Measurements from ENCODE around the gene GPC5.
"Not testable (repeated sequence)": the region's sequence is repeated elsewhere in the genome, so short reads cannot be mapped to it uniquely, and the experiment has no call there.

GPC5 gene

DNA sequence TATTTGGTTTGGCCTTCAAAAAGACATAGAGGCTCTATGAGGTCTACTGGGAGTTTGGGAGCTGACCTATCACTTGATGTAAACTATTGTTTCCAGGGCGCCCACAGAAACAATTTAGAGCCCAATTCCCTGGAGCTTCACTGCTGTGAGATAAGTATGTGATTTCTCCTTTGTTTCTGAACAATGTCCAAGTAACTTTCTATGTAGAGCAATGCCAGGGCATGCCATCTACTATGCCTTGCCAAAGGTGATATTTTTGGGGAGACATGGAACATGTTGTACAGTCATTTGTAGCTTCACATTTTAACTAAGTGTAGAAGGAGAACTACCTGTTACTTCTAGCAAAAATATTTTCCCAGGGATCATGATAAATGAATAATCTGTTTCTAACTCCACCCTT lies 872.6 kb downstream of the GPC5 start:
- H3K56ac ChIP-seq (ENCODE audit: low read length), result no peak overlapping the region
- no peaks in the 10 kb centered on the region for H3K36me3 ChIP-seq (ENCODE audit: control insufficient read depth, insufficient read depth, low read length)
- H2AK5ac ChIP-seq (ENCODE audit: low read length), result no peak overlapping the region
- no peaks in the 10 kb centered on the region for H3K79me2 ChIP-seq (ENCODE audit: control insufficient read depth, insufficient read depth, low read length)
- WGBS (ENCODE audit: extremely low coverage, insufficient coverage, low lambda C conversion rate), result no CpG with 5 or more reads among the region's 1 CpG
- no peak for DNase-seq
- no peak overlapping the region for H3K4me3 ChIP-seq (ENCODE audit: low read length)
- no peaks in the 10 kb centered on the region for H3K4me1 ChIP-seq (ENCODE audit: control insufficient read depth, low read depth, low read length)
- no peak overlapping the region for H3K18ac ChIP-seq (ENCODE audit: low read length)
- no peak overlapping the region for H2BK5ac ChIP-seq (ENCODE audit: low read length)
- H3K27ac ChIP-seq (ENCODE audit: low read depth, low read length), result no peak overlapping the region
- H3K4me2 ChIP-seq (ENCODE audit: low read length), result no peak overlapping the region
- no peak overlapping the region for H4K8ac ChIP-seq (ENCODE audit: low read depth, low read length)
- no peak overlapping the region for H3K23ac ChIP-seq (ENCODE audit: low read length)
- H3K27me3 ChIP-seq (ENCODE audit: insufficient read depth, low read length, poor library complexity), result no peaks in the 10 kb centered on the region
- H2BK15ac ChIP-seq (replicated peaks; ENCODE audit: low read depth), result no peak overlapping the region
- no peak overlapping the region for H3K4ac ChIP-seq (ENCODE audit: low read depth, low read length)
- no peak overlapping the region for H2BK120ac ChIP-seq (ENCODE audit: low read depth, low read length)
- no peaks in the 10 kb centered on the region for H3K79me1 ChIP-seq (ENCODE audit: low read length)
- no peak overlapping the region for H3K9ac ChIP-seq (ENCODE audit: low read length)
- no peak overlapping the region for H4K5ac ChIP-seq (ENCODE audit: low read length)

DNA sequence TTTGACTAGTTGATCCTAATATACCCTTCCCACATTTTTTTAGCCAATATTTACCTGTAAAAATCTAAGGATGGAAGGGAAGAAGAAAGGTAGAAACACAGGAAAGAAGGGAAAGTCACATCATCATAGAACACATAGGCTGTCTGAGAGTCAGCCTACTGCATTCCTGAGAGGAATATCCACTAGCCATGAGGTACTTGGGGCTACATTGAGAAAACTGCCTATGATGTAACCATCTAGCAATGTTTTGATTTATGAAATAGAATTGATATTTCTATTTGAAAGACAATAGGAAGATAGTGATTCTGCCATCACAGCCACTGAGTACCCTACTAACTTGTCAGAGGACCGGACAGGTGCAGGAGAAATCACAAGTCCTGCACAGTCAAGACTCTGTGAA lies 873.8 kb downstream of the GPC5 start:
- Histone ChIP-seq H2AK5ac (ENCODE audit: low read length) (no peak overlapping the region), H4K5ac (ENCODE audit: low read length) (no peak overlapping the region), H3K36me3 (ENCODE audit: control insufficient read depth, insufficient read depth, low read length) (no peaks in the 10 kb centered on the region), H3K4me2 (ENCODE audit: low read length) (no peak overlapping the region), H3K27me3 (ENCODE audit: insufficient read depth, low read length, poor library complexity) (no peaks in the 10 kb centered on the region), H3K56ac (ENCODE audit: low read length) (no peak overlapping the region), H2BK120ac (ENCODE audit: low read depth, low read length) (no peak overlapping the region), H3K4ac (ENCODE audit: low read depth, low read length) (no peak overlapping the region), H2BK5ac (ENCODE audit: low read length) (no peak overlapping the region), H3K27ac (ENCODE audit: low read depth, low read length) (no peak overlapping the region), H3K79me1 (ENCODE audit: low read length) (no peaks in the 10 kb centered on the region), H3K4me1 (ENCODE audit: control insufficient read depth, low read depth, low read length) (no peaks in the 10 kb centered on the region), H3K4me3 (ENCODE audit: low read length) (no peak overlapping the region), H3K79me2 (ENCODE audit: control insufficient read depth, insufficient read depth, low read length) (no peaks in the 10 kb centered on the region), H3K9ac (ENCODE audit: low read length) (no peak overlapping the region), H3K23ac (ENCODE audit: low read length) (no peak overlapping the region), H3K18ac (ENCODE audit: low read length) (no peak overlapping the region), H4K8ac (ENCODE audit: low read depth, low read length) (no peak overlapping the region), H2BK15ac (replicated peaks; ENCODE audit: low read depth) (no peak overlapping the region)
- DNase-seq, result no peak
- no CpG with 5 or more reads among the region's 1 CpG for WGBS (ENCODE audit: extremely low coverage, insufficient coverage, low lambda C conversion rate)

DNA sequence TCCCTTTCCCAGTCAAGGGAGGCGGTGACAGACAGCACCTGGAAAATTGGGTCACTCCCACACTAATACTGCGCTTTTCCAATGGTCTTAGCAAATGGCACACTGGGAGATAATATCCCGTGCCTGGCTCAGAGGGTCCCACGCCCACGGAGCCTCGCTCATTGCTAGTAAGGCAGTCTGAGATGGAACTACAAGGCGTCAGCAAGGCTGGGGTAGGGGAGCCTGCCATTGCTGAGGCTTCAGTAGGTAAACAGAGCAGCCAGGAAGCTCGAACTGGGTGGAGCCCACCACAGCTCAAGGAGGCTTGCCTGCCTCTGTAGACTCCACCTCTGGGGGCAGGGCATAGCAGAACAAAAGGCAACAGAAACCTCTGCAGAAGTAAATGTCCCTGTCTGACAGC lies 882.6 kb downstream of the GPC5 start:
- H4K8ac ChIP-seq (ENCODE audit: low read depth, low read length); H3K4me2 ChIP-seq (ENCODE audit: low read length); H3K23ac ChIP-seq (ENCODE audit: low read length); H3K27me3 ChIP-seq (ENCODE audit: insufficient read depth, low read length, poor library complexity); H3K27ac ChIP-seq (ENCODE audit: low read depth, low read length); H2AK5ac ChIP-seq (ENCODE audit: low read length); DNase-seq; H4K5ac ChIP-seq (ENCODE audit: low read length); H2BK5ac ChIP-seq (ENCODE audit: low read length); H3K9ac ChIP-seq (ENCODE audit: low read length); H2BK120ac ChIP-seq (ENCODE audit: low read depth, low read length); H3K79me1 ChIP-seq (ENCODE audit: low read length); H3K4ac ChIP-seq (ENCODE audit: low read depth, low read length); H3K56ac ChIP-seq (ENCODE audit: low read length); H2BK15ac ChIP-seq (replicated peaks; ENCODE audit: low read depth); H3K79me2 ChIP-seq (ENCODE audit: control insufficient read depth, insufficient read depth, low read length); H3K18ac ChIP-seq (ENCODE audit: low read length); H3K4me1 ChIP-seq (ENCODE audit: control insufficient read depth, low read depth, low read length); H3K36me3 ChIP-seq (ENCODE audit: control insufficient read depth, insufficient read depth, low read length); H3K4me3 ChIP-seq (ENCODE audit: low read length): not testable (repeated sequence)
- no CpG with 5 or more reads among the region's 8 CpGs for whole genome bisulfite sequencing (ENCODE audit: extremely low coverage, insufficient coverage, low lambda C conversion rate)

DNA sequence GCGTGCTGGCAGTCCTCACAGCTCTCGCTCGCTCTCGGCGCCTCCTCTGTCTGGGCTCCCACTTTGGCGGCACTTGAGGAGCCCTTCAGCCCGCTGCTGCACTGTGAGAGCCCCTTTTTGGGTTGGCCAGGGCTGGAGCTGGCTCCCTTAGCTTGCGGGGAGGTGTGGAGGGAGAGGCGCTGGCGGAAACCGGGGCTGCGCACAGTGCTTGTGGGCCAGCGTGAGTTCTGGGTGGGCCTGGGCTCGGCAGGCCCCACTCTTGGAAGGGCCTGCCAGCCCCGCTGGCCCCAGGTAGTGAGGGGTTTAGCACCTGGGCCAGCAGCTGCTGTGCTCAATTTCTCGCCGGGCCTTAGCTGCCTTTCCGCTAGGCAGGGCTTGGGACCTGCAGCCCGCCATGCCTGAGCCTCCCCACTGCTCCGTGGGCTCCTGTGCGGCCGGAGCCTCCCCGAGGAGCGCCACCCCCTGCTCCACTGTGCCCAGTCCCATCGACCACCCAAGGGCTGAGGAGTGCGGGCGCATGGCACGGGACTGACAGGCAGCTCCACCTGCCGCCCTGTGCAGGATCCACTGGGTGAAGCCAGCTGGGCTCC lies 892.4 kb downstream of the GPC5 start:
- not testable (repeated sequence) for DNase-seq; H3K4ac ChIP-seq (ENCODE audit: low read depth, low read length); H4K8ac ChIP-seq (ENCODE audit: low read depth, low read length); H3K56ac ChIP-seq (ENCODE audit: low read length); H3K36me3 ChIP-seq (ENCODE audit: control insufficient read depth, insufficient read depth, low read length); H3K27me3 ChIP-seq (ENCODE audit: insufficient read depth, low read length, poor library complexity); H3K4me3 ChIP-seq (ENCODE audit: low read length); H3K79me2 ChIP-seq (ENCODE audit: control insufficient read depth, insufficient read depth, low read length); H3K9ac ChIP-seq (ENCODE audit: low read length); H3K4me1 ChIP-seq (ENCODE audit: control insufficient read depth, low read depth, low read length); H3K18ac ChIP-seq (ENCODE audit: low read length); H3K4me2 ChIP-seq (ENCODE audit: low read length); H2AK5ac ChIP-seq (ENCODE audit: low read length); H2BK5ac ChIP-seq (ENCODE audit: low read length); H3K79me1 ChIP-seq (ENCODE audit: low read length); H3K23ac ChIP-seq (ENCODE audit: low read length); H2BK15ac ChIP-seq (replicated peaks; ENCODE audit: low read depth); H4K5ac ChIP-seq (ENCODE audit: low read length); H2BK120ac ChIP-seq (ENCODE audit: low read depth, low read length); H3K27ac ChIP-seq (ENCODE audit: low read depth, low read length)
- no CpG with 5 or more reads among the region's 29 CpGs for WGBS (ENCODE audit: extremely low coverage, insufficient coverage, low lambda C conversion rate)

DNA sequence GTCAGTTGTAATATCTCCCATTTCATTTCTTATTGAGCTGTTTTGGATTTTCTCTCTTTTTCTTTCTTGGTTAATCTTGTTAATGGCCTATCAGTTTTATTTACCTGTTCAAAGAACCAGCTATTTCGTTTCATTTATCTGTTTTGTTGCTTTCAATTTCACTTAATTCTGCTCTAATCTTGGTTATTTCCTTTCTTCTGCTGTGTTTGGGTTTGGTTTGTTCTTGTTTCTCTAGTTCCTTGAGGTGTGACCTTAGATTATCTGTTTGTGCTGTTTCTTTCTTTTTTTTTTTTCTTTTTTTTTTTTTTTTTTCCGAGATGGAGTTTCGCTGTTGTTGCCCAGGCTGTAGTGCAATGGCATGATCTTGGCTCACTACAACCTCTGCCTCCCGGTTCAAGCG lies 896.1 kb downstream of the GPC5 start:
- no CpG with 5 or more reads among the region's 5 CpGs for WGBS (ENCODE audit: extremely low coverage, insufficient coverage, low lambda C conversion rate)
- not testable (repeated sequence) for H3K4ac ChIP-seq (ENCODE audit: low read depth, low read length); H2BK5ac ChIP-seq (ENCODE audit: low read length); H3K36me3 ChIP-seq (ENCODE audit: control insufficient read depth, insufficient read depth, low read length); DNase-seq; H2BK120ac ChIP-seq (ENCODE audit: low read depth, low read length); H3K18ac ChIP-seq (ENCODE audit: low read length); H2AK5ac ChIP-seq (ENCODE audit: low read length); H3K4me3 ChIP-seq (ENCODE audit: low read length); H3K4me2 ChIP-seq (ENCODE audit: low read length); H3K9ac ChIP-seq (ENCODE audit: low read length); H3K79me1 ChIP-seq (ENCODE audit: low read length); H2BK15ac ChIP-seq (replicated peaks; ENCODE audit: low read depth); H3K4me1 ChIP-seq (ENCODE audit: control insufficient read depth, low read depth, low read length); H4K5ac ChIP-seq (ENCODE audit: low read length); H3K56ac ChIP-seq (ENCODE audit: low read length); H3K27me3 ChIP-seq (ENCODE audit: insufficient read depth, low read length, poor library complexity); H3K79me2 ChIP-seq (ENCODE audit: control insufficient read depth, insufficient read depth, low read length); H4K8ac ChIP-seq (ENCODE audit: low read depth, low read length); H3K23ac ChIP-seq (ENCODE audit: low read length); H3K27ac ChIP-seq (ENCODE audit: low read depth, low read length)

DNA sequence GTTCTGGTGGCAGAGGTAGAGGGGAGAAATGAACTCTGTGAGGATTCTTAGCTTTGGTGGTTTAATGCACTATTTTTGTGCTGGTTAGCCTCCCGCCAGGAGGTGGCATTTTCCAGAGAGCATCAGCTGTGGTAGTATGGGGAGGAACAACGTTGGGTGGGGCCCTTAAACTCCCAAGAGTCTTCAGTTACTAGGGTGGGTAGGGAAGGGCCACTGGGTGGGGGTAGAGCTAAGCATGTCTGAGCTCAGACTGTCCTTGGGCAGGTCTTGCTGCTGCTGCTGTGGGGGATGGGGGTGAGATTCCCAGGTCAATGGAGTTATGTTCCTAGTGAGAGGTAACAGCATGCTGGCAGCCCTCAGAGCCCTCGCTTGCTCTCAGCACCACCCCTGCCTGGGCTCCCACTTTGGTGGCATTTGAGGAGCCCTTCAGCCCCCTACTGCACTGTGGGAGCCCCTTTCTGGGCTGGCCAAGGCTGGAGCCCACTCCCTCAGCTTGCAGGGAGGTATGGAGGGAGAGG lies 897.8 kb downstream of the GPC5 start:
- not testable (repeated sequence) for H3K4ac ChIP-seq (ENCODE audit: low read depth, low read length); H3K23ac ChIP-seq (ENCODE audit: low read length); H4K8ac ChIP-seq (ENCODE audit: low read depth, low read length); H3K4me2 ChIP-seq (ENCODE audit: low read length); H3K79me2 ChIP-seq (ENCODE audit: control insufficient read depth, insufficient read depth, low read length); H3K36me3 ChIP-seq (ENCODE audit: control insufficient read depth, insufficient read depth, low read length); H3K27me3 ChIP-seq (ENCODE audit: insufficient read depth, low read length, poor library complexity); H2BK15ac ChIP-seq (replicated peaks; ENCODE audit: low read depth); H3K27ac ChIP-seq (ENCODE audit: low read depth, low read length); H2BK120ac ChIP-seq (ENCODE audit: low read depth, low read length); H4K5ac ChIP-seq (ENCODE audit: low read length); H2BK5ac ChIP-seq (ENCODE audit: low read length); H3K4me3 ChIP-seq (ENCODE audit: low read length); H3K79me1 ChIP-seq (ENCODE audit: low read length); H3K18ac ChIP-seq (ENCODE audit: low read length); H3K9ac ChIP-seq (ENCODE audit: low read length); H3K4me1 ChIP-seq (ENCODE audit: control insufficient read depth, low read depth, low read length); H3K56ac ChIP-seq (ENCODE audit: low read length); H2AK5ac ChIP-seq (ENCODE audit: low read length)
- WGBS (ENCODE audit: extremely low coverage, insufficient coverage, low lambda C conversion rate), result no CpG with 5 or more reads among the region's 3 CpGs
- DNase-seq, result peak; percentile 60
